CD4-positive, alpha-beta memory T cell (primary cell): ENCODE measurements around the gene SMC5. TPM values are rescaled to one million over a fixed set of nuclear protein-coding genes. Genes with fewer than 3 reads are reported as not detected.
"Not testable (repeated sequence)": the region's sequence is repeated elsewhere in the genome, so short reads cannot be mapped to it uniquely, and the experiment has no call there.

Experiments
- CTCF ChIA-PET: fragments of 350-600 bp; sonication (Branson Sonifier 250); formaldehyde crosslinking; loops from one replicate; lab custom pipeline; 2021; ENCODE audit warnings: inconsistent platforms; ENCODE audit not compliant: partially characterized antibody; lab: Charles Lee
- POLR2A ChIA-PET: fragments of 350-600 bp; sonication (Branson Sonifier 250); formaldehyde crosslinking; loops from one replicate; lab custom pipeline; 2021; ENCODE audit not compliant: partially characterized antibody; lab: Charles Lee
- DNase-seq, 5 donors: peaks; one replicate each; pipeline versions ENCODE4 v3.0.0 to v3.0.0-alpha.2; 2020 to 2022; ENCODE audit warnings: mixed read lengths in 1 of 5
- H3K27ac ChIP-seq: one replicate; pipeline ENCODE4 v1.7.0; 2013; ENCODE audit warnings: low read depth, low read length
- H3K27me3 ChIP-seq: 2 replicates; pipeline ENCODE4 v1.7.0; 2013; ENCODE audit warnings: mild to moderate bottlenecking, low read length, moderate library complexity; ENCODE audit not compliant: insufficient read depth
- H3K36me3 ChIP-seq: 2 replicates; pipeline ENCODE4 v1.7.0; 2013; ENCODE audit warnings: mild to moderate bottlenecking, low read length, moderate library complexity; ENCODE audit not compliant: insufficient read depth
- H3K4me1 ChIP-seq: 2 replicates; pipeline ENCODE4 v1.7.0; 2013; ENCODE audit warnings: mild to moderate bottlenecking, low read length, moderate library complexity; ENCODE audit not compliant: insufficient read depth
- H3K4me3 ChIP-seq, 2 donors: one replicate each; pipeline ENCODE4 v1.7.0; 2013; ENCODE audit warnings: low read length in 2 of 2, mild to moderate bottlenecking in 1 of 2
- H3K9me3 ChIP-seq, 2 donors: one replicate each; pipeline ENCODE4 v1.7.0; 2013; ENCODE audit warnings: low read length in 2 of 2, control low read depth in 1 of 2; ENCODE audit not compliant: control insufficient read depth in 1 of 2
- H3K27ac Mint-ChIP-seq, 7 donors: one replicate each; pipeline ENCODE4 v1.8.0; 2020 to 2021; ENCODE audit warnings: mixed read lengths in 7 of 7, mild to moderate bottlenecking in 6 of 7, inconsistent platforms in 3 of 7, moderate library complexity in 3 of 7
- H3K27me3 Mint-ChIP-seq, 2 donors: one replicate each; pipeline ENCODE4 v1.8.0; 2020 to 2021; ENCODE audit warnings: mixed read lengths in 2 of 2
- H3K36me3 Mint-ChIP-seq, 2 donors: one replicate each; pipeline ENCODE4 v1.8.0; 2020 to 2021; ENCODE audit warnings: mixed read lengths in 2 of 2, inconsistent platforms in 1 of 2, mild to moderate bottlenecking in 1 of 2
- H3K4me1 Mint-ChIP-seq, 4 donors: one replicate each; pipeline ENCODE4 v1.8.0; 2020 to 2021; ENCODE audit warnings: mixed read lengths in 4 of 4, mild to moderate bottlenecking in 1 of 4
- H3K4me3 Mint-ChIP-seq, 8 donors: one replicate each; pipeline ENCODE4 v1.8.0; 2020 to 2021; ENCODE audit warnings: mixed read lengths in 8 of 8, mild to moderate bottlenecking in 7 of 8, moderate library complexity in 6 of 8, inconsistent platforms in 3 of 8
- H3K9me3 Mint-ChIP-seq, 8 donors: one replicate each; pipeline ENCODE4 v1.8.0; 2020 to 2021; ENCODE audit warnings: mixed read lengths in 8 of 8, mild to moderate bottlenecking in 5 of 8, inconsistent platforms in 3 of 8, moderate library complexity in 1 of 8
- intact Hi-C: fragments of 100-400 bp; cut with micrococcal nuclease; formaldehyde crosslinking; loops from one replicate; pipeline ENCODE4 v1.15.1; 2023
- polyA plus RNA-seq, 2 donors: library from polyadenylated mRNA; unstranded; fragments of 300-500 nt; fragmentation: Illumina TruSeq; gene quantifications; one replicate each; pipeline ENCODE4 v1.2.3, GENCODE V29; 2021
- total RNA-seq, 2 experiments: library from RNA; stranded (reverse); gene quantifications; one replicate each; pipeline ENCODE4 v1.2.3, GENCODE V29; 2021

The SMC5 gene
- total and polyA plus RNA-seq, 4 experiments from 2014 or later, result 11.8 to 48.3 (median 34.3) TPM

DNA sequence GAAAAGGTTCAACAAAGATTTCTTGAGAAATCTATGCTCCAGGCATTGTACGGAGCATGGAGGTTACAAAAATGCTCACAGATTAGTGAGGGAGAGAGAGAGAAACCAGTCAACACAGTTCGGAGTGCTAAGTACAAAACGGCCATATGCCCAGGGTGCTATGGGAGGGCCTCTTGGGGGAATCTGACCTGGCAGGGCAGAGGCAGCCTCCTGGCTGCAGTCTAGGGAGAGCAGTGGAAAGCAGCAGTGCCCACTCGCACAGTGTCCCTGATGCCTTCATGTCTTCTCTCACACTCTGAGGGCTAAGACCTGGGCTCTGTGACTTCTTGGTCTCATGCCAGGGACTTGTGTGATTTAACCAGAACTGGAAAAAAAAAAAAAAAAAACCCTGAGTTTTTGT, 29.8 kb upstream of the SMC5 start:
- no peaks in the 10 kb centered on the region for H3K27me3 ChIP-seq
- Mint-ChIP-seq H3K27ac (no peak overlapping the region), H3K4me1 (no peaks in the 10 kb centered on the region), H3K9me3 (peaks cover 0 to 4% (median 0%) of the 10 kb centered on the region in 8 donors), H3K4me3 (no peak overlapping the region), H3K36me3 (no peaks in the 10 kb centered on the region), H3K27me3 (peaks cover 0 to 3% of the 10 kb centered on the region in 2 donors)
- no peak for DNase-seq
- POLR2A ChIA-PET, result no interaction called here
- no peaks in the 10 kb centered on the region for H3K9me3 ChIP-seq
- H3K36me3 ChIP-seq, result no peaks in the 10 kb centered on the region
- CTCF ChIA-PET, result no interaction called here
- H3K4me3 ChIP-seq, result no peak overlapping the region
- intact Hi-C loops, result no loop called here
- H3K27ac ChIP-seq, result no peak overlapping the region
- no peaks in the 10 kb centered on the region for H3K4me1 ChIP-seq

DNA sequence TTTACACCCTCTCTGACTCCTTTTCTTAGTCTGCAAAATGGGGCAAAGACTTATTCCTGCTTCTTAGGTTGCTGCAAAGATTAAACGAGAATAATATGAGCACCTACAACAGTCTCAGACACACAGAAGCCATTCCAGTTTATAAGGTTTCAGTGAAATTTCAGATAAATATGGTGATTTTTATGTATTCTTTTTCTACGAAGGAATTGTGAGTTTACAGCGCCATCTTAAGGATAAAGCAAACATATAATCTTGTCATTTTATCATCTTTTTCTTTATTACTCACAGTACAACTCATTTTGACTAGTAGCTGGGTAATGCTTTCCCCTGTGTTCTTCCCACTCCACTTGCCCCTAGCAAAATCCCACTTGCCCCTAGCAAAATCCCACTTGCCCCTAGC, 29.2 kb upstream of the SMC5 start:
- Histone ChIP-seq H3K27ac (no peak overlapping the region), H3K36me3 (no peaks in the 10 kb centered on the region), H3K4me3 (no peak overlapping the region), H3K9me3 (no peaks in the 10 kb centered on the region), H3K4me1 (no peaks in the 10 kb centered on the region), H3K27me3 (no peaks in the 10 kb centered on the region)
- Mint-ChIP-seq H3K9me3 (peaks cover 0 to 4% (median 0%) of the 10 kb centered on the region in 8 donors), H3K36me3 (no peaks in the 10 kb centered on the region), H3K27me3 (peaks cover 0 to 3% of the 10 kb centered on the region in 2 donors), H3K4me3 (no peak overlapping the region), H3K27ac (no peak overlapping the region), H3K4me1 (no peaks in the 10 kb centered on the region)
- intact Hi-C loops, result no loop called here
- DNase-seq, result no peak
- POLR2A ChIA-PET, result no interaction called here
- CTCF ChIA-PET, result interaction anchor here (0.6 kb wide), 1 partner anchor 57 kb away, joined by 3 read pairs; no protein-coding TSS in a partner anchor

DNA sequence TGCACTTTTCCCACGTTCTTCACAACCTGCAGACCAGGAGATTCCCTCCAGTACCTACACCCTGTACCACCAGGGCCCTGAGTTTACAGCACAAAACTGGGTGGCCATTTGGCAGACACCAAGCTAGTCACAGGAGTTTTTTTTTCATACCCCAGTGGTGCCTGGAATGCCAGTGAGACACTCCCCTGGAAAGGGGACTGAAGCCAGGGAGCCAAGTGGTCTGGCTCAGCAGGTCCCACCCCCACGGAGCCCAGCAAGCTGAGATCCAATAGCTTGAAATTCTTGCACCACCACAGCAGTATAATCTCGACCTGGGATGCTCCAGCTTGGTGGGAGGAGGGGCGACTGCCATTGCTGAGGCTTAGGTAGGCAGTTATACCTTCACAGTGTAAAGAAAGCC, 26.3 kb upstream of the SMC5 start:
- Mint-ChIP-seq H3K36me3 (no peaks in the 10 kb centered on the region), H3K27me3 (peaks cover 0 to 5% of the 10 kb centered on the region in 2 donors), H3K4me1 (no peaks in the 10 kb centered on the region), H3K9me3 (peaks cover 0 to 8% (median under 1%) of the 10 kb centered on the region in 8 donors), H3K27ac (no peak overlapping the region), H3K4me3 (no peak overlapping the region)
- ChIA-PET POLR2A (no interaction called here), CTCF (no interaction called here)
- Histone ChIP-seq H3K4me1 (no peaks in the 10 kb centered on the region), H3K9me3 (no peaks in the 10 kb centered on the region), H3K4me3 (no peak overlapping the region), H3K27me3 (no peaks in the 10 kb centered on the region), H3K36me3 (no peaks in the 10 kb centered on the region), H3K27ac (no peak overlapping the region)
- no peak for DNase-seq
- intact Hi-C loops, result no loop called here

DNA sequence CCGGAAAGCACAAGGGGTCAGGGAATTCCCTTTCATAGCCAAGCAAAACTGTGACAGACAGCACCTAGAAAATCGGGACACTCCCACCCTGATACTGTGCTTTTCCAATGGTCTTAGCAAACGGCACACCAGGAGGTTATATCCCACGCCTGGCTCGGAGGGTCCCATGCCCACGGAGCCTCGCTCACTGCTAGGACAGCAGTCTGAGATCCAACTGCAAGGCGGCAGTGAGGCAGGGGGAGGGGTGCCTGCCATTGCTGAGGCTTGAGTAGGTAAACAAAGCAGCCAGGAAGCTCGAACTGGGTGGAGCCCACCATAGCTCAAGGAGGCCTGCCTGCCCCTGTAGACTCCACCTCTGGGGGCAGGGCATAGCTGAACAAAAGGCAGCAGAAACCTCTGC, 24.6 kb upstream of the SMC5 start:
- H3K9me3 Mint-ChIP-seq, H3K36me3 ChIP-seq, intact Hi-C loops, H3K27me3 Mint-ChIP-seq, H3K4me3 Mint-ChIP-seq, H3K4me1 ChIP-seq, POLR2A ChIA-PET, H3K27ac ChIP-seq, H3K27ac Mint-ChIP-seq, H3K36me3 Mint-ChIP-seq, H3K4me3 ChIP-seq, CTCF ChIA-PET, H3K4me1 Mint-ChIP-seq, H3K9me3 ChIP-seq, DNase-seq, H3K27me3 ChIP-seq: not testable (repeated sequence)

DNA sequence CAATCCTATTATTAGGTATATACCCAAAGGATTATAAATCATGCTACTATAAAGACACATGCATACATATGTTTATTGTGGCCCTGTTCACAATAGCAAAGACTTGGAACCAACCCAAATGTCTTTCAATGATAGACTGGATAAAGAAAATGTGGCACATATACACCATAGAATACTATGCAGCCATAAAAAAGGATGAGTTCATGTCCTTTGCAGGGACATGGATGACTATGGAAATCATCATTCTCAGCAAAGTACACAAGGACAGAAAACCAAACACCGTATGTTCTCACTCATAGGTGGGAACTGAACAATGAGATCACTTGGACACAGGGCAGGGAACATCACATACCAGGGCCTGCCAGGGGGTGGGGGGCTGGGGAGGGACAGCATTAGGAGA, 12.8 kb upstream of the SMC5 start:
- H3K9me3 Mint-ChIP-seq, CTCF ChIA-PET, H3K27ac ChIP-seq, POLR2A ChIA-PET, H3K27me3 Mint-ChIP-seq, H3K4me1 Mint-ChIP-seq, intact Hi-C loops, DNase-seq, H3K36me3 Mint-ChIP-seq, H3K9me3 ChIP-seq, H3K4me3 Mint-ChIP-seq, H3K4me1 ChIP-seq, H3K27ac Mint-ChIP-seq, H3K36me3 ChIP-seq, H3K4me3 ChIP-seq, H3K27me3 ChIP-seq: not testable (repeated sequence)

DNA sequence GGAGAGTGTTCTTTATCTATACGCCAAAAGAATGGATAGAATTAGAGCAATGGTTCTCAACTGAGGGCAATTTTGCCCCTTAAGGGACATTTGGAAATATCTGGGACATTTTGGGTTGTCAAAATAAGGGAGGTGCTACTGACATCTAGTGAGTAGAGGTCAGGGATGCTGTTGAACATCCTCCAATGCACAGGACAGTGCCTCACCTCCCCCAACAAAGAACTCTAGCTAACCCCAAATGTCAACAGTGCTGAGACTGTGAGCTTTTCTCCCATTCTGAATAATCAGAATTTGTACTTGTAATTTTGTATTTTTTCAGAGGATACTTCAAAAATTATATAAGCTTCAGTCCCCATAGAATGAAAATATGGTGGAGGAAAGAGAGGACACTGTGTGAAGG, 8.6 kb upstream of the SMC5 start:
- H3K36me3 ChIP-seq, result no peaks in the 10 kb centered on the region
- Mint-ChIP-seq H3K4me3 (no peak overlapping the region), H3K9me3 (peaks cover 0 to 2% (median 0%) of the 10 kb centered on the region in 8 donors), H3K4me1 (peaks cover 0 to 2% (median 0%) of the 10 kb centered on the region in 4 donors), H3K27ac (peak overlapping the region in 1 of 7 donors; percentile 90), H3K27me3 (peaks cover 1 to 2% of the 10 kb centered on the region in 2 donors), H3K36me3 (peaks cover 0 to 4% of the 10 kb centered on the region in 2 donors)
- no peak for DNase-seq
- H3K4me1 ChIP-seq, result no peaks in the 10 kb centered on the region
- H3K9me3 ChIP-seq, result no peaks in the 10 kb centered on the region
- no peak overlapping the region for H3K4me3 ChIP-seq
- ChIA-PET POLR2A (interaction anchor here (0.9 kb wide), 1 partner anchor 12 kb away, joined by 3 read pairs; no protein-coding TSS in a partner anchor), CTCF (no interaction called here)
- intact Hi-C loops, result no loop called here
- no peaks in the 10 kb centered on the region for H3K27me3 ChIP-seq
- no peak overlapping the region for H3K27ac ChIP-seq

DNA sequence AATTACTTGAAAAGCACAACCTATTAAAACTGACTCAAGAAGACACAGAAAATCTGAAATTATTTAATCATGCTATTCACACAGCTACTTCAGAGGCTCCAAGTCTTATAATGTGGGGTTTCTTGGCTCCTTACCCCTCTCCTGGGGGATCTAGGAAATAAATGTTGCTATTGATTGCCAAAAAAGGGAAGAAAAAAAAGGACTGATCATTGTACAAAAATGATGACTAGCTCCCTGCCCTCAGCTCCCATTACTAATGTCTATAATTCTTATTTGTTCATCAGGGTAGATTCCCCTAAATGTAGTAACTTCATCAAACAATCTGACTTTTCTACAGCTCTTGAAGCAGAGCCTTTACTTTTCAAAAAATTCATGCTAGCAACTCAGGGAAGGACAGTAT, 3.3 kb upstream of the SMC5 start:
- Histone ChIP-seq H3K4me1 (peaks cover 23% of the 10 kb centered on the region), H3K9me3 (no peaks in the 10 kb centered on the region), H3K36me3 (no peaks in the 10 kb centered on the region), H3K4me3 (no peak overlapping the region), H3K27me3 (no peaks in the 10 kb centered on the region), H3K27ac (no peak overlapping the region)
- Mint-ChIP-seq H3K9me3 (peaks cover 0 to 1% (median 0%) of the 10 kb centered on the region in 8 donors), H3K27me3 (peaks cover under 1 to 1% of the 10 kb centered on the region in 2 donors), H3K4me1 (peaks cover 19 to 38% (median 24%) of the 10 kb centered on the region in 4 donors), H3K27ac (peak overlapping the region in 2 of 7 donors; percentile 24 to 35), H3K36me3 (peaks cover 1 to 12% of the 10 kb centered on the region in 2 donors), H3K4me3 (no peak overlapping the region)
- ChIA-PET POLR2A (interaction anchor here (0.7 to 1.2 kb wide), 2 partner anchors 159 to 495 kb away, joined by 3 read pairs; partner anchors contain the start of gene KLF9), CTCF (interaction anchor here (0.6 kb wide), 1 partner anchor 1118 kb away, joined by 3 read pairs; no protein-coding TSS in a partner anchor)
- intact Hi-C loops, result loop anchor here (5.0 kb wide), 1 partner anchor 1218 kb away; the partner anchor contains the start of gene FXN
- DNase-seq, result no peak
